GM10248 (cell line): ENCODE measurements around the gene RYR3.
A peak's percentile ranks its signal among the peaks of the same experiment; 100 is the strongest.

ENCODE experiments used
- CTCF ChIA-PET: fragments of 300-600 bp; sonication (Branson Sonifier 250); formaldehyde crosslinking; extraction: SDS; loops from one replicate; lab custom pipeline; 2021; ENCODE audit warnings: antibody characterized with exemption; lab: Yijun Ruan, JAX
- POLR2A ChIA-PET: fragments of 350-650 bp; sonication (Branson Sonifier 250); formaldehyde crosslinking; extraction: SDS; loops from one replicate; lab custom pipeline; 2020; ENCODE audit warnings: antibody characterized with exemption; lab: Yijun Ruan, JAX
- DNase-seq: peaks from one replicate; pipeline ENCODE4 v3.0.0; 2012; ENCODE audit errors: extremely low spot score
- CTCF ChIP-seq: IDR thresholded peaks from 2 replicates; pipeline ENCODE4 v1.5.1; 2012; ENCODE audit warnings: mild to moderate bottlenecking, low read depth; ENCODE audit errors: extremely low read depth, missing control alignments, control extremely low read depth

The RYR3 gene

GRCh38 chr15:33656168-33656567 is 345.4 kb downstream of the RYR3 start:
- POLR2A ChIA-PET, result no interaction called here

GRCh38 chr15:33660151-33660550 is 349.4 kb downstream of the RYR3 start:
- TF ChIP-seq CTCF, result no peak
- POLR2A ChIA-PET, result no interaction called here
- DNase-seq, result no peak
- CTCF ChIA-PET, result no interaction called here

More at GRCh38 chr15:33656168-33656567, 345.4 kb downstream of the RYR3 start:
- CTCF ChIA-PET, result no interaction called here
- no peak for TF ChIP-seq CTCF
- DNase-seq, result no peak

GRCh38 chr15:33662014-33662413 is 351.2 kb downstream of the RYR3 start:
- no peak for TF ChIP-seq CTCF
- POLR2A ChIA-PET, result no interaction called here
- no peak for DNase-seq
- CTCF ChIA-PET, result no interaction called here

GRCh38 chr15:33664947-33665346 is 354.2 kb downstream of the RYR3 start:
- TF ChIP-seq CTCF, result no peak
- POLR2A ChIA-PET, result no interaction called here
- DNase-seq, result no peak
- CTCF ChIA-PET, result interaction anchor here (1.8 kb wide), 1 partner anchor 36 kb away, joined by 5 read pairs; no protein-coding TSS in a partner anchor

GRCh38 chr15:33670567-33670966 is 359.8 kb downstream of the RYR3 start:
- CTCF ChIA-PET, result no interaction called here
- no peak for TF ChIP-seq CTCF
- POLR2A ChIA-PET, result no interaction called here
- DNase-seq, result no peak

GRCh38 chr15:33671456-33671855 is 360.7 kb downstream of the RYR3 start:
- ChIA-PET POLR2A (no interaction called here), CTCF (no interaction called here)
- peak; percentile 32 for DNase-seq
- TF ChIP-seq CTCF, result no peak
